Stimulated activated CD4-positive, alpha-beta T cell treated with anti-CD3 and anti-CD28 coated beads, Interleukin-15, amount 100 ng/mL, for 1 hour (primary cell): ENCODE results near the gene PFN1.

Experiments used
- DNase-seq, 2 donors: peaks; one replicate each; pipeline ENCODE4 v3.0.0-alpha.2; 2020; ENCODE audit warnings: low read depth in 1 of 2, low spot score in 1 of 2

The PFN1 gene

DNA sequence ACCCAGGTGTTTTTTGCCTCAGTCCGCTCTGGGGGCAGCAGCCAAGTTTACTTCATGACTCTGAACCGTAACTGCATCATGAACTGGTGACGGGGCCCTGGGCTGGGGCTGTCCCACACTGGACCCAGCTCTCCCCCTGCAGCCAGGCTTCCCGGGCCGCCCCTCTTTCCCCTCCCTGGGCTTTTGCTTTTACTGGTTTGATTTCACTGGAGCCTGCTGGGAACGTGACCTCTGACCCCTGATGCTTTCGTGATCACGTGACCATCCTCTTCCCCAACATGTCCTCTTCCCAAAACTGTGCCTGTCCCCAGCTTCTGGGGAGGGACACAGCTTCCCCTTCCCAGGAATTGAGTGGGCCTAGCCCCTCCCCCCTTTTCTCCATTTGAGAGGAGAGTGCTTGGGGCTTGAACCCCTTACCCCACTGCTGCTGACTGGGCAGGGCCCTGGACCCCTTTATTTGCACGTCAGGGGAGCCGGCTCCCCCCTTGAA is 51.1 kb downstream of the PFN1 start:
- no peak for DNase-seq

GRCh38 chr17:4896332-4897197 is 51.8 kb downstream of the PFN1 start:
- DNase-seq = no peak

GRCh38 chr17:4895657-4896331 is 52.5 kb downstream of the PFN1 start:
- DNase-seq = no peak
